HFF-Myc (cell line): ENCODE results near the gene LGALS7B.
"Not testable (repeated sequence)": the region's sequence is repeated elsewhere in the genome, so short reads cannot be mapped to it uniquely, and the experiment has no call there.

Experiments used
- DNase-seq: peaks from one replicate; pipeline ENCODE4 v3.0.0-alpha.2; 2011; ENCODE audit warnings: low read depth; ENCODE audit errors: extremely low read depth
- H3K4me3 ChIP-seq: replicated peaks from 2 replicates; pipeline ENCODE4 v1.5.1; 2011; ENCODE audit warnings: low read depth, mild to moderate bottlenecking, control low read depth, low read length
- TF ChIP-seq, protein P1 (sequence below): IDR thresholded peaks from 2 replicates; pipeline ENCODE4 v1.5.1; 2012; ENCODE audit warnings: mild to moderate bottlenecking, low read depth, low read length, control low read depth; ENCODE audit errors: missing control alignments

LGALS7B gene

DNA sequence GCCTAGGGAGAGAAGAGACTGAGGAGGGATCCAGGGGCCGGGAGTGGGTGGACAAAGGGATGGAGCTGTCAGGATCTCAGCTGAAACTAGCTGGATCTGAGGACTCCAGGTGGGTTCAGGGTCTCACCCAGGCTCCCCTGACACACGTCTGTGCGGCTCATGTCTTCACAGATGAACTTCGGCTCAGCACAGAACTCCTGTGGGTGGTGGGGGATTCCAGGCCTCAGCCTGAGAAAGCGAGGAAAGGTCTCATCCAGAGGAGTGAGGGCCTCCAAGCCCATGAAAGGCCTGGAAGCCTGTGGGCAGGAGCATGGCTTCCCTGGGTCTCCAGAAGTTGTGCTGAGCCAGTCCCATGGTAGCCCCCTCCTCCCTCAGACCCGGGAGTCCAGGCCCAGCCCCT, 46.1 kb upstream of the LGALS7B start:
- TF ChIP-seq, protein P1, sequence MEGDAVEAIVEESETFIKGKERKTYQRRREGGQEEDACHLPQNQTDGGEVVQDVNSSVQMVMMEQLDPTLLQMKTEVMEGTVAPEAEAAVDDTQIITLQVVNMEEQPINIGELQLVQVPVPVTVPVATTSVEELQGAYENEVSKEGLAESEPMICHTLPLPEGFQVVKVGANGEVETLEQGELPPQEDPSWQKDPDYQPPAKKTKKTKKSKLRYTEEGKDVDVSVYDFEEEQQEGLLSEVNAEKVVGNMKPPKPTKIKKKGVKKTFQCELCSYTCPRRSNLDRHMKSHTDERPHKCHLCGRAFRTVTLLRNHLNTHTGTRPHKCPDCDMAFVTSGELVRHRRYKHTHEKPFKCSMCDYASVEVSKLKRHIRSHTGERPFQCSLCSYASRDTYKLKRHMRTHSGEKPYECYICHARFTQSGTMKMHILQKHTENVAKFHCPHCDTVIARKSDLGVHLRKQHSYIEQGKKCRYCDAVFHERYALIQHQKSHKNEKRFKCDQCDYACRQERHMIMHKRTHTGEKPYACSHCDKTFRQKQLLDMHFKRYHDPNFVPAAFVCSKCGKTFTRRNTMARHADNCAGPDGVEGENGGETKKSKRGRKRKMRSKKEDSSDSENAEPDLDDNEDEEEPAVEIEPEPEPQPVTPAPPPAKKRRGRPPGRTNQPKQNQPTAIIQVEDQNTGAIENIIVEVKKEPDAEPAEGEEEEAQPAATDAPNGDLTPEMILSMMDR = no peak
- no peak overlapping the region for H3K4me3 ChIP-seq
- no peak for DNase-seq

DNA sequence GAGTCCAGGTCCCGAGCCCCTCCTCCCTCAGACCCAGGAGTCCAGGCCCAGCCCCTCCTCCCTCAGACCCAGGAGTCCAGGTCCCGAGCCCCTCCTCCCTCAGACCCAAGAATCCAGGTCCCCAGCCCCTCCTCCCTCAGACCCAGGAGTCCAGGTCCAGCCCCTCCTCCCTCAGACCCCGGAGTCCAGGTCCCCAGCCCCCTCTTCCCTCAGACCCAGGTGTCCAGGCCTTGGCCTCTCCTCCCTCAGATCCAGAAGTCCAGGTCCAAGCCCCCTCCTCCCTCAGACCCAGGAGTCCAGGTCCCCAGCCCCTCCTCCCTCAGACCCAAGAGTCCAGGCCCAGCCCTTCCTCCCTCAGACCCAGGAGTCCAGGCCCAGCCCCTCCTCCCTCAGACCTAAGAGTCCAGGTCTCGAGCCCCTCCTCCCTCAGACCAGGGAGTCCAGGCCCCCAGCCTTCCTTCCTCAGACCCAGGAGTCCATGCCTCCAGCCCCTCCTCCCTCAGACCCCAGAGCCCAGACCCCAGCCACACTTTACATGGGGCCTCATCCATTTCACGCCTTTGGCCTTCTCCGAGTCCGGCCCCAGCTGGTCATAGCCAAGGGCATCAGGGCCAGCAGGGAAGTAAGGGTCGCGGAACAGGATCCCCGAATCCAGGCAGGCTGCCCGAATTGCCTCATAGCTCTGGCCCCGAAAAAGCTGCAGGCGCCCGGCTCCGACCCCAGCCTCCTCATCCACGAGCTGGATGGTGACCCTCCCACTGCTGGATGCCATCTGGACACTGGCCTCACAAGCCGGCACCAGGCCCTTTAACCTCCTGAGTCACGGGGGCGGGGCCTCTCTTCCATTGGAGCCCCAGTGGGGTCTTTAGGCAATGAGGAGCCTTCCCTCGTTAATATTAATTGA, 45.4 kb upstream of the LGALS7B start:
- no peak for DNase-seq
- no peak overlapping the region for H3K4me3 ChIP-seq
- TF ChIP-seq, protein P1 = no peak

DNA sequence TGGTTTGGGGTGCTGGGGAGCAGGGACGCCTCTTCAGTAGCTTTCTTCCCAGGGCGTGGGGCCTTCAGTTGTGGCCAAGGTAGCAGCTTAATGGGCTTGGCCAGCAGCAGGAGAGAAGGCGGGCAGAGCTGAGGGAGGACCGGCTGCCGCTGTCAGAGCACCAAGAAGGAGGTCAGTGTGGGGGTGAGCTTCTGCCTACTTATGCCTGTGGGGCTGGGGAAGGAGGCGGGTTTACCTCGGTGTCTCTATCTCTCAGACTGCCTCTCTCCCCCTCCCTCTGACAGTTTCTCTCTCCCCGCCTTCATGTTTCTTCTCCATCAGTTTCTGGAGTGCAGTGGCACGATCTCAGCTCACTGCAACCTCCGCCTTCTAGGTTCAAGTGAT, 44.7 kb upstream of the LGALS7B start, which contains the start of gene CAPN12:
Gene CAPN12, minus strand, starts transcription at position 177 of the 384 bp plus-strand sequence. CDS start 309 bp downstream, outside the sequence.
- no peak for DNase-seq
- TF ChIP-seq, protein P1 = no peak
- no peak within 1 kb of the TSS for H3K4me3 ChIP-seq

DNA sequence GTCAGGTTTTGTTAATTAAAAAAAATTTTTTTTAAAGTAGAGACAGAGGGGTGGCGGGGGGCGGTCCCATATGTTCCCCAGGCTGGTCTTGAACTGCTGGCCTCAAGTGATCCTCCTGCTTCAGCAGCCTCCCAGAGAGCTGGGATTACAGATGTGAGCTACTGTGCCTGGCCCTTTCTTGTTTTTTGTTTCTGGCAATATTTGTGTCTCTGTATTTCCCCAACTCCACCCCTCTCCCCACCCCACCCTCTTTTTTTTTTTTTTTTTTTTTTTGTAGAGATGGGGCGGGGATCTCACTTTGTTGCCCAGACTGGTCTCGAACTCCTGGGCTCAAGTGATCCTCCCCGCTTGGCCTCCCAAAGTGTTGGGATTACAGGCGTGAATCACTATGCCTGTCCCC, 44.1 kb upstream of the LGALS7B start:
- DNase-seq = no peak
- H3K4me3 ChIP-seq = no peak overlapping the region
- TF ChIP-seq, protein P1 = no peak

DNA sequence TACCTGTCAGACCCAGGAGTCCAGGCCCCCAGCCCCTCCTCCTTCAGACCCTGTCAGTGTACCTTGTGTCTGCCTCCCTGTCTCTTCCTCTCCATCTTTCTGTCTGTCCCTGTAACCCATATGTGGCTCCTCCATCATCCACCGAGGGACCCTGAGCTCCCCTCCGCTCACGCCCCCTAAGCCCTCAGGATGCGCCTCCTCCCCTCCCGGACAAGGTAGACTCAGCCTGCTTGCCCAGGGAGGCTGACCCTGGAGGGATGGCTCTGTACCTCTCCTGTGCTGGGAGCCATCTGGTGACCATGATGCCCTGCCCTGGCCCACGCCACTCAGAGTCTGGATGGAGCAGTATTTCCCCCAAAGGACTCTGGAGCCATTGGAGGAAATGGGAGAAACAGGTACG, 43.7 kb upstream of the LGALS7B start:
- no peak overlapping the region for H3K4me3 ChIP-seq
- no peak for DNase-seq
- TF ChIP-seq, protein P1 = no peak

DNA sequence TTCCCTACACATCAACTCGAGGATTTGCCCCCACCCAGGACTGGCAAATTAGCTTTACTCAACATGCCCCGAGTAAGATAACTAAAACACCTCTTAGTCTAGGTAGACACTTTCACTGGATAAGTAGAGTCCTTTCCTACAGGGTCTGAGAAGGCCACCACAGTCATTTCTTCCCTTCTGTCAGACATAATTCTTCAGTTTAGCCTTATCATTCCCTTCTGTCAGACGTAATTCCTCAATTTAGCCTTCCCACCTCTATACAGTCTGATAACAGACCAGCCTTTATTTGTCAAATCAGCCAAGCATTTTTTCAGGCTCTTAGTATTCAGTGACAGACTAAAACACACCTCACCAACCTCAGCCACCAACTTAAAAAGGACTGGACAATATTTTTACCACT, 35.2 kb upstream of the LGALS7B start:
- not testable (repeated sequence) for H3K4me3 ChIP-seq, DNase-seq

DNA sequence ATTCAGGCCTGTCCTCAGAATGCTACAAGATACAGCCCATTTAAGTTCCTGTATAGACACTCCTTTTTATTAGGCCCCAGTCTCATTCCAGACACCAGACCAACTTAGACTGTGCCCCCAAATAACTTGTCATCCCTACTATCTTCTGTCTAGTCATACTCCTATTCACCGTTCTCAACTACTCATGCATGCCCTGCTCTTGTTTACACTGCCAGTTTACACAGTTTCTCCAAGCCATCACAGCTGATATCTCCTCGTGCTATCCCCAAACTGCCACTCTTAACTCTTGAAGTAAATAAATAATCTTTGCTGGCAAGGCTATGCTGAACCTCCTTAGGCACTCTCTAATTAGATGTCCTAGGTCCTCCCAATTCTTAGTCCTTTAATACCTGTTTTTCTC, 34.8 kb upstream of the LGALS7B start:
- DNase-seq, H3K4me3 ChIP-seq: not testable (repeated sequence)

DNA sequence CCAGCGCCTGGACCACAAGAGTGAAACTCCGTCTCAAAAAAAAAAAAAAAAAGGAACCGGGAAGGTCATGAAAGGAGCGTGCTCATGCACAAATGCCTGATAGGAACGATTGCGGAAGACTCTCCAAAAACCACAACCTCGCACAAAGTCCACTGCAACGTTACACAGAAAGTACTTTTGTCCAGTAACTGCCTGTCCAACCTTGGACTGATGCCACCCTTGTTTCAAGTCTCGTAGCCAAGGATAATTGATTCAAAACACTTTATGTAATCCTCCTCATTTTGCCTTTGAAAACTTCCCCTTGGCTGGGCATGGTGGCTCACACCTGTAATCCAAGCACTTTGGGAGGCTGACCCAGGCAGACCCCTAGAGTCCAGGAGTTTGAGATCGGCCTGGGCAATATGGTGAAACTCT, 29.4 kb upstream of the LGALS7B start:
- DNase-seq = no peak
- TF ChIP-seq, protein P1 = no peak
- no peak overlapping the region for H3K4me3 ChIP-seq

DNA sequence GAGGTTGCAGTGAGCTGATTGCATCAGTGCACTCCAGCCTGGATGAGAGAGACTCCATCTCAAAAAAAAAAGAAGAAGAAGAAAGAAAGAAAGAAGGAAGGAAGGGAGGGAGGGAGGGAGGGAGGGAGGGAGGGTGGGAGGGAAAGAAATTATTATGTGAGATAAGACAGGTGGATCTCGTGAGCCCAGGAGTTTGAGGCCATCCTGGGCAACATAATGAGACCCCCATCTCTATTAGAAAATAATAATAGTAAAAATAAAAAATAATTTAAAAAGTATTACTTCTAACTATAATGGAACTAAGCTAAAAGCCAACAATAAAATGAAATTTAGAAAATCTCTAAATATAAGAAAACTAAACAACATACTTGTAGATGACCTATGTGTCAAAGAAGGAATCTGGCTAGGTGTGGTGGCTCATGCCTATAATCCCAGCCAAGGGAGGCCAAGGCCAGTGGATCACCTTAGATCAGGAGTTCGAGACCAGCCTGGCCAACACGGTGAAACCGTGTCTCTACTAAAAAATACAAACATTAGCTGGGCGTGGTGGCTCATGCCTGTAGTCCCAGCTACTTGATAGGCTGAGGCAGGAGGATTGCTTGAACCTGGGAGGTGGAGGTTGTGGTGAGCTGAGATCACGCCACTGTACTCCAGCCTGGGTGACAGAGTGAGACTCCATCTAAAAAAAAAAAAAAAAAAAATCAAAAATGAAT, 28.0 kb upstream of the LGALS7B start:
- not testable (repeated sequence) for DNase-seq, H3K4me3 ChIP-seq

DNA sequence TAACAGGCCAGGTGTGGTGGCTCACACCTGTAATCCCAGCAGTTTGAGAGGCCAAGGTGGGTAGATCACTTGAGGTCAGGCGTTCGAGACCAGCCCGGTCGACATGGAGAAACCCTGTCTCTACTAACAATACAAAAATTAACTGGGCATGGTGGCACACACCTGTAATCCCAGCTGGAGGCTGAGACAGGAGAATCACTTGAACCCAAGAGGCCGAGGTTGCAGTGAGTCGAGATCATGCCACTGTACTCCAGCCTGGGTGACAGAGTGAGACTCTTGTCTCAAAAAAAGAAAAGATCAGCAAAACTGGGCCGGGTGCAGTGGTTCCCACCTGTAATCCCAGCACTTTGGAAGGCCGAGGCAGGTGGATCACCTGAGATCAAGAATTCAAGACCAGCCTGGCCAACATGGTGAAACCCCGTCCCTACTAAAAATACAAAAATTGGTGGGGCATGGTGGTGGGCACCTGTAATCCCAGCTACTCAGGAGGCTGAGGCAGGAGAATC, 27.1 kb upstream of the LGALS7B start:
- H3K4me3 ChIP-seq, DNase-seq: not testable (repeated sequence)
